ENCODE results near the gene TGM5. TPM values are rescaled to one million over a fixed set of nuclear protein-coding genes. Genes with fewer than 3 reads are reported as not detected.
"Not testable (repeated sequence)": the region's sequence is repeated elsewhere in the genome, so short reads cannot be mapped to it uniquely, and the experiment has no call there.

Gene TGM5
- total RNA-seq, 1 donor = not detected

DNA sequence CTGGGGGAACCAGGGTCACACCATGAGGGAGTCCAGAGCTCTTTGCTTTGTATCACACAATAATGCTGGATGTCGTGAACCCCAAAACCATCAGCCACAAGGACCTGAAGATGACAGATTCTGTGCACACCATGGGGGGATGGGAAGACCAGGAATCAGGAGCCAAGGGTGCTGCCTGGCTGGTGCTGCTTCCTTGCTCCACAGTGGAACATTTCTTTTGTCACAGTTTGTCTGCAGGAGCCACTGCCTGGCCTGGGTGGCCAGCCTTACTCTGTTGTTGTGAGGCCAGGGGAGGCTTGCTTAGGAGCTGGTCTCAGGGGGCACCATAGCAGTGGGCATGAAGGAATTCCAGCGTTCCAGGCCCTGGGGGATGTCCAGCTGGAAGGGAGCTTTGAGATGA lies 6.5 kb upstream of the TGM5 start:
- H3K4me3 ChIP-seq (ENCODE audit: insufficient read depth, low read length) = no peak overlapping the region
- H3K79me2 ChIP-seq (ENCODE audit: insufficient read depth, low read length) = no peaks in the 10 kb centered on the region
- no peak overlapping the region for H3K4me2 ChIP-seq (ENCODE audit: insufficient read depth, low read length)
- peaks cover 56% of the 10 kb centered on the region for H3K27me3 ChIP-seq (ENCODE audit: insufficient read depth, low read length)
- H4K20me1 ChIP-seq (ENCODE audit: insufficient read depth, low read length) = no peaks in the 10 kb centered on the region
- TF ChIP-seq, protein P1, sequence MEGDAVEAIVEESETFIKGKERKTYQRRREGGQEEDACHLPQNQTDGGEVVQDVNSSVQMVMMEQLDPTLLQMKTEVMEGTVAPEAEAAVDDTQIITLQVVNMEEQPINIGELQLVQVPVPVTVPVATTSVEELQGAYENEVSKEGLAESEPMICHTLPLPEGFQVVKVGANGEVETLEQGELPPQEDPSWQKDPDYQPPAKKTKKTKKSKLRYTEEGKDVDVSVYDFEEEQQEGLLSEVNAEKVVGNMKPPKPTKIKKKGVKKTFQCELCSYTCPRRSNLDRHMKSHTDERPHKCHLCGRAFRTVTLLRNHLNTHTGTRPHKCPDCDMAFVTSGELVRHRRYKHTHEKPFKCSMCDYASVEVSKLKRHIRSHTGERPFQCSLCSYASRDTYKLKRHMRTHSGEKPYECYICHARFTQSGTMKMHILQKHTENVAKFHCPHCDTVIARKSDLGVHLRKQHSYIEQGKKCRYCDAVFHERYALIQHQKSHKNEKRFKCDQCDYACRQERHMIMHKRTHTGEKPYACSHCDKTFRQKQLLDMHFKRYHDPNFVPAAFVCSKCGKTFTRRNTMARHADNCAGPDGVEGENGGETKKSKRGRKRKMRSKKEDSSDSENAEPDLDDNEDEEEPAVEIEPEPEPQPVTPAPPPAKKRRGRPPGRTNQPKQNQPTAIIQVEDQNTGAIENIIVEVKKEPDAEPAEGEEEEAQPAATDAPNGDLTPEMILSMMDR (IDR thresholded peaks at IDR 0.05; ENCODE audit: extremely low read depth, low read depth, low read length) = no peak
- H3K4me1 ChIP-seq (ENCODE audit: insufficient read depth, low read length) = no peaks in the 10 kb centered on the region
- no peak overlapping the region for H3K27ac ChIP-seq (ENCODE audit: low read depth, low read length)
- no peak overlapping the region for H2AFZ ChIP-seq (ENCODE audit: low read length)
- H3K36me3 ChIP-seq (ENCODE audit: insufficient read depth, low read length) = no peaks in the 10 kb centered on the region
- no peaks in the 10 kb centered on the region for H3K9me3 ChIP-seq (ENCODE audit: low read depth, low read length)
- no peak for DNase-seq (ENCODE audit: insufficient read length, low spot score, missing footprints)

GRCh38 chr15:43271908-43272307 lies 5.2 kb upstream of the TGM5 start:
- H3K4me2 ChIP-seq (ENCODE audit: insufficient read depth, low read length); H4K20me1 ChIP-seq (ENCODE audit: insufficient read depth, low read length); DNase-seq (ENCODE audit: insufficient read length, low spot score, missing footprints); H2AFZ ChIP-seq (ENCODE audit: low read length); H3K4me1 ChIP-seq (ENCODE audit: insufficient read depth, low read length); H3K9me3 ChIP-seq (ENCODE audit: low read depth, low read length); H3K79me2 ChIP-seq (ENCODE audit: insufficient read depth, low read length); H3K27ac ChIP-seq (ENCODE audit: low read depth, low read length); H3K4me3 ChIP-seq (ENCODE audit: insufficient read depth, low read length); H3K36me3 ChIP-seq (ENCODE audit: insufficient read depth, low read length): not testable (repeated sequence)
- H3K27me3 ChIP-seq (ENCODE audit: insufficient read depth, low read length) = peaks cover 48% of the 10 kb centered on the region

GRCh38 chr15:43270676-43271306 lies 4.1 kb upstream of the TGM5 start:
- H3K36me3 ChIP-seq (ENCODE audit: insufficient read depth, low read length) = no peaks in the 10 kb centered on the region
- no peaks in the 10 kb centered on the region for H3K79me2 ChIP-seq (ENCODE audit: insufficient read depth, low read length)
- H2AFZ ChIP-seq (ENCODE audit: low read length) = no peak overlapping the region
- DNase-seq (ENCODE audit: insufficient read length, low spot score, missing footprints) = no peak
- H3K4me1 ChIP-seq (ENCODE audit: insufficient read depth, low read length) = no peaks in the 10 kb centered on the region
- no peaks in the 10 kb centered on the region for H4K20me1 ChIP-seq (ENCODE audit: insufficient read depth, low read length)
- H3K27ac ChIP-seq (ENCODE audit: low read depth, low read length) = no peak overlapping the region
- no peak overlapping the region for H3K4me3 ChIP-seq (ENCODE audit: insufficient read depth, low read length)
- TF ChIP-seq, protein P1 (IDR thresholded peaks at IDR 0.05; ENCODE audit: extremely low read depth, low read depth, low read length) = no peak
- H3K4me2 ChIP-seq (ENCODE audit: insufficient read depth, low read length) = no peak overlapping the region
- no peaks in the 10 kb centered on the region for H3K9me3 ChIP-seq (ENCODE audit: low read depth, low read length)
- H3K27me3 ChIP-seq (ENCODE audit: insufficient read depth, low read length) = peaks cover 44% of the 10 kb centered on the region

DNA sequence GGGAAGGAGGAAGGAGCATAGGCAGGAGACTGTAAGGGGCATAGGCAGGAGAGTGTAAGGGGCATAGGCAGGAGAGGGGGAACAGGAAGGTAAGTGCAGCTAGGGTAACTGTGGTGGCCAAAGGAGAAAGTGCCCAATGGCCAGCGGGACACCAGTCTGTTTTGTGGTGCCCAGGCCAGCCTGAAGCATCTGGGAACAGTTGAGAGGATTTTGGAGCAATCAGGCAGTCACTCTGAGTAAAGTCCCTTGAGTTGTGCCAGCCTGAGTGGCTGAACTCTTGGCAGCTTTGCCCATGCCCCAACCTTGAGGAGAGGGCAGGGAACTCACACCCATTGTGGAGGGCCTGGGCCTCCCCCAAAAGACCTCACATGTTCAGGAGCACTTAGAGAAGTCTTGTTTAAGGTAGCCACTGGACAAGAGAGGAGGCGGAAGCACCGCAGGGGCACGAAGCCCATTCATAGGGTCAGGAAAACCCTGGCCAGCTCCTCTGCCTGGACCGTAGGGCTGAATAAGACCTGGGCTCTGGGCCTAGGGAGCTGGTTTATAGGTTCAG lies 3.5 kb upstream of the TGM5 start:
- H3K79me2 ChIP-seq (ENCODE audit: insufficient read depth, low read length) = no peaks in the 10 kb centered on the region
- H3K9me3 ChIP-seq (ENCODE audit: low read depth, low read length) = no peaks in the 10 kb centered on the region
- H3K36me3 ChIP-seq (ENCODE audit: insufficient read depth, low read length) = no peaks in the 10 kb centered on the region
- no peaks in the 10 kb centered on the region for H4K20me1 ChIP-seq (ENCODE audit: insufficient read depth, low read length)
- TF ChIP-seq, protein P1 (IDR thresholded peaks at IDR 0.05; ENCODE audit: extremely low read depth, low read depth, low read length) = no peak
- H2AFZ ChIP-seq (ENCODE audit: low read length) = no peak overlapping the region
- no peak for DNase-seq (ENCODE audit: insufficient read length, low spot score, missing footprints)
- no peak overlapping the region for H3K27ac ChIP-seq (ENCODE audit: low read depth, low read length)
- peaks cover 44% of the 10 kb centered on the region for H3K27me3 ChIP-seq (ENCODE audit: insufficient read depth, low read length)
- H3K4me3 ChIP-seq (ENCODE audit: insufficient read depth, low read length) = no peak overlapping the region
- H3K4me1 ChIP-seq (ENCODE audit: insufficient read depth, low read length) = no peaks in the 10 kb centered on the region
- H3K4me2 ChIP-seq (ENCODE audit: insufficient read depth, low read length) = no peak overlapping the region
